PC-9 (cell line): ENCODE measurements around the gene RNF220.

Experiments
- EZH2 ChIP-seq: fragments of 200-600 bp; sonication (generic); IDR thresholded peaks from 2 replicates; pipeline ENCODE4 v1.8.0; 2017; ENCODE audit warnings: antibody characterized with exemption, low read depth
- TF ChIP-seq, protein P1 (sequence below): fragments of 200-600 bp; sonication (generic); conservative IDR thresholded peaks from 2 replicates; pipeline ENCODE4 v1.6.1; 2017; ENCODE audit warnings: mixed run types, antibody characterized with exemption, mild to moderate bottlenecking, moderate library complexity

- TF ChIP-seq, protein P1, sequence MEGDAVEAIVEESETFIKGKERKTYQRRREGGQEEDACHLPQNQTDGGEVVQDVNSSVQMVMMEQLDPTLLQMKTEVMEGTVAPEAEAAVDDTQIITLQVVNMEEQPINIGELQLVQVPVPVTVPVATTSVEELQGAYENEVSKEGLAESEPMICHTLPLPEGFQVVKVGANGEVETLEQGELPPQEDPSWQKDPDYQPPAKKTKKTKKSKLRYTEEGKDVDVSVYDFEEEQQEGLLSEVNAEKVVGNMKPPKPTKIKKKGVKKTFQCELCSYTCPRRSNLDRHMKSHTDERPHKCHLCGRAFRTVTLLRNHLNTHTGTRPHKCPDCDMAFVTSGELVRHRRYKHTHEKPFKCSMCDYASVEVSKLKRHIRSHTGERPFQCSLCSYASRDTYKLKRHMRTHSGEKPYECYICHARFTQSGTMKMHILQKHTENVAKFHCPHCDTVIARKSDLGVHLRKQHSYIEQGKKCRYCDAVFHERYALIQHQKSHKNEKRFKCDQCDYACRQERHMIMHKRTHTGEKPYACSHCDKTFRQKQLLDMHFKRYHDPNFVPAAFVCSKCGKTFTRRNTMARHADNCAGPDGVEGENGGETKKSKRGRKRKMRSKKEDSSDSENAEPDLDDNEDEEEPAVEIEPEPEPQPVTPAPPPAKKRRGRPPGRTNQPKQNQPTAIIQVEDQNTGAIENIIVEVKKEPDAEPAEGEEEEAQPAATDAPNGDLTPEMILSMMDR = no peak
- no peak for TF ChIP-seq EZH2
These were observed 216.8 kb downstream of the RNF220 start for GRCh38 chr1:44621841-44622286.
